GM18526 (cell line): ENCODE data around the gene VEGFC.

Experiments
- POLR2A ChIP-seq: IDR thresholded peaks from 3 replicates; pipeline ENCODE4 v1.6.1; 2011; ENCODE audit not compliant: insufficient read length; ENCODE audit errors: extremely low read depth

VEGFC gene

GRCh38 chr4:176788248-176788647, 4.5 kb downstream of the VEGFC start:
- no peak for TF ChIP-seq POLR2A

DNA sequence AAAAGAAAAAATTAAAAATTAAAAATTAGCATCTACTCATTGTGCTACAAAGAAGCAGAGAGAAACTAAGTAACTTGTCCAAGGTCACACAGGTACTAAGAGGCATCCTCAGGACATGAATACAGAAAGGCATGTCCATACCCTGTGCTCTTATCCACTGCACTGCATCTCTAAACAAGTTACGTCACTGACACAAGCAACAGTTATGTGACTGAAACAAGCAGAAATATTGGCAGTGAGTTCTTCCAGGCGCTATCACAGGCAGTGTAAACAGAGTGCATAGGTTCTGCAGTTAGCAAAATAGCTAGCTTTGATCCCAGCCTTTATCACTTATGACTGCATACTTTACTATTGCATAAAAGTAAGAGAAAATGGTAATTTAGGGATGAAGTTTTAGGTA, 7.9 kb downstream of the VEGFC start:
- no peak for TF ChIP-seq POLR2A

- no peak for TF ChIP-seq POLR2A
Measured at GRCh38 chr4:176782794-176783193, 9.9 kb downstream of the VEGFC start.

- no peak for TF ChIP-seq POLR2A
Measured at GRCh38 chr4:176782191-176782590, 10.5 kb downstream of the VEGFC start.

DNA sequence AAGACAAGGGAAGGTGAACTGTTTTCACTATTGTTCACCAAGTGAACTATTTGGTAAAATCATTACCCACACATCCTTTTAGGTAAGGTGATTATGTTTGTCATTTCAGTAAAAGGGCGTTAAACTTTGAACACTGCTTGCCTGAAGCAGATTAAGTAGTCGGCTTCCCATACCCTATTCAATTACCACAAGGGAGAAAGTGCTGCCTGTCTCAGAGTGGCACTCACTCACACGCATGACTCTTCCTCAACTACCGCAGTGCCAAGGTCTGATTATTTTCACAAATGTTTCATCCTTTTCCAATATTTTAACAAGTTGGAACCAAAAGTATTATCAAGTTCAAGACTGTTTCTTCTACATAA, 11.0 kb downstream of the VEGFC start:
- no peak for TF ChIP-seq POLR2A

DNA sequence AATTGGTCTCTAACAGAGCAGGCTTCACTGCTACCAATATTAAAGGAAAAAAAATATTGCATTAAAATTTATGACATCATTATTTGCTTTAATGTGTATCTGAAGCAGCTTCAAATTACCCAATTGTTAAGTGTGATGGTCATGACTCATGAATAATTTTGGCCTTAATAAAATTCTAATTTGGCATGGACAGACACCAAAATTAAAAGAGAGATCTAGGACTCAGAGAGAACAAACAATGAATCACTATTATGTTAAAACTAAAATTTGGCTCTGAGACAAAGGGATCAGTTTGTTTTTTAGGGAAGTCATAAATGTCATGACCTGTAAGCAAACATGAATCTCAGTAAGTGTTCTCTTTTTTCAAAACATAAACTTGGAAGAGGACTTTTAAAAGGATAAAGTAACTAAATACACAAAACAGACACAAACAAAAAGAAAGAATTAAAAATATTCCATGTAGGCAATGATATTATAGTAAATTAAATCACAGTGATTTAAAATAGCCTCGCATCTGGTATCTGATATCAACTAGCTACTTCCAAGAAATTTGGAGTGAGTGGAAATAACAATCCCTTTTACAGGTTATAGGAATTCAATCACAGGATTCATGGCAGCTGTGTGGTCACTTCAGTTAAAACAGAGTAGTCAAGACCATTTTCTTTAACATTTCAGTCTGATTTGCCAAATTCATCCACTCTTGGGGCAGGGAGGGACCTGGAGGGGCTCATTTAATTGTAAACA, 11.6 kb downstream of the VEGFC start:
- TF ChIP-seq POLR2A, result no peak

DNA sequence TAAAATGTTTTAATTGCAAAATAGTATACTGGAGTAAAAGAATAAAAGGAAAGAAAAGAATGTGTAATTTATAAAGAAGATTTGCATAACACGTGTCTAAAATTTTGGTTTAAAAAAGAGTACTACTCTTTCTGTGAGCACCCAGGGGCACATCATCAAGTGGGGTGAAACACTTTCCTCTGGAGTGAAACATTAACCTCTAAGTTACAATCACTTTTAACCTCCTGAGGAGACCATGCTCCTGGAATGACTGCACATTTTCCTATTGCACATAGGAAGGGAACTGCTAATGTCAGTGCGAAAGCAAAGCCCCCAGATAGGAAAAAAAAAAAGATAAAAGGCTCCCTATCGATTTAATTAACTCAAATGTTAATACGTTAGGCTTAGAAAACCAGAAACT, 13.3 kb downstream of the VEGFC start:
- no peak for TF ChIP-seq POLR2A

DNA sequence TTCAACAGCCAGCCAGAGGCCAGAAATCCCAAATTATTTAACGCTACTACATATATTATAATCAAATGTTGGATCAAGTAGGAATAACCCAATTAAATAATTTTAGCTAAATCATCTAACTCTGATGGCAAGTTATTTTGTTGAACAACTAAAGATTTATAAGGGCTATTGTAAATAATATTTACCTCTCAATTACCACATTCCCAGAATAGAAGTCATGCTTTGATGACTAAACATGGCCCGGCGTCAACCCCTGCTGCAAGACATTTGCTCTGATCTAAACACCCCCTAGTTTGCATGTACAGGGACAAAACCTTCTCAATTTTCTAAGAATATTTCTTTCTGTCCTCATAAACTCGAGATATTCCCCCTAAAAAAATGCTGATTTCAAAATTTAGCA, 14.2 kb downstream of the VEGFC start:
- TF ChIP-seq POLR2A, result no peak

DNA sequence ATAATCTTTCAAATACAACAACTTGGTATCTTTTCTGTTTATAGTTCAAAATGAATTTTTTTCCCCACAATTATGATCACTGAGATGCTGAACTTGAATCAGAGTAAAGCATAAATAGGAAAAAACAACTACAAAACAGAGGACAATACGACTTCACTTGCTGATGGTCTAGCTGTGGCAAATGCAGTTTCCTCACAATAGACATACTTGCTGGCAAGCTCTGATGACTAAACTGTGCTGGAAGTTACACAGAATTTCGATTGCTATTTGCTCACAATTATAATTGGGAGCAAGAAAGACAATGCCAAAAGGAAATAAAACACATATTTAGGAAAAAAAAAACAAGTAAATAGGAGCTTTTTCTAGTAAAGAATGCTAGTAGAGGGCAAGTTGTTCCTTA, 14.7 kb downstream of the VEGFC start:
- TF ChIP-seq POLR2A, result no peak

DNA sequence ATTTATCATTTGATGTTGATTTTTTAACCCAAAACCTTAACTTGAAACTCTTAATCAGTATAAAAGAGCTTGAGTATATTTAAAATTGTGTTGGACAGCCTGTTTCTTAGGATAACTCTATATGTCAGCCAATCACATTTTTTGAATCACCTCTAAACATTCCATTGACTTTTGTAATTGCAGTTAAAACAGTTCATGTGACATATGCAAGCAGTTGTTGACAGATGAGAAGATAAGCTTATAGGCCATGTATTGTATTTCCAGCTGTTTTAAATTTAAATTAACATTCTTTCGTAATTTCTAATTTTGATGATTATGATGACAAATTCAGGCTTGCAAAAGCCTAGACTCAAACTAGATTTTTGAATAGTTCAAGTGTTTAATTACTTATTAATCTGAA, 17.4 kb downstream of the VEGFC start:
- no peak for TF ChIP-seq POLR2A

- no peak for TF ChIP-seq POLR2A
Measured at GRCh38 chr4:176774852-176775251, 17.9 kb downstream of the VEGFC start.

DNA sequence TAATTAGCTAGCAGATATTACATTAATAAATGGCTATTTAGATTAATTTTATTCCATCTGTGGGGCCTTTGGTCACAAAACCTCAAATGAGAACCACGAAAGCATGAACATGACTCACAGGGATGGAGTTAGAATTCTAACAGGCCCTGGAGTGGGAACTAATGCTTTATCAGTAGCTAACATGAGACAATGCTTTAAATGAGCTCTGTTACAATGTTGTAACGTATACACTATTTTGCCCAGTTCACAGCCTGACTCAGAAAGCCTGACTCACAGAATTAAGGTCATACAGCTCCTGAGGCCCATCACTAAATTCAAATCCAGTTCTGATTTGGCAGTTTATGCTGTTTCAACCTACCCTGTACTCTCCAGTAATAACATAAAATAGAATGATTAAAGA, 23.2 kb downstream of the VEGFC start:
- TF ChIP-seq POLR2A, result no peak

DNA sequence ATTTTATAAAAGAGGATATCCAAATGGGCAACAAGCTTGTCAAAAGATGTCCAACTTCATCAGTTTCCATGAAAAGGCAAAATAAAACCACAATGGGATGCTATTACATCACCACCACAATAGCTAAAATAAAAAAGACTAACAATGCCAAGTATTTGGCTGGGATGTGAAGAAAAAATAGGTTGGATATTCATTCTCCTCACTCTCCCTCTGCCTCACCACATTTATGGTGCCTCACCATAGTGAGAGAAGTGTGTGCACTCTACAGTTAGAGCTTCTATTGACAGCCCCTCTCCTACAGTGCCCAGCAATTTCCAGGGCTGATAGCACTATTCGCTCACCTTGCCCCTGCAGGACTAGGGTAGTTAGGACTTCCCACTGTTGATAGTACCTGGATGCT, 25.5 kb downstream of the VEGFC start:
- no peak for TF ChIP-seq POLR2A

DNA sequence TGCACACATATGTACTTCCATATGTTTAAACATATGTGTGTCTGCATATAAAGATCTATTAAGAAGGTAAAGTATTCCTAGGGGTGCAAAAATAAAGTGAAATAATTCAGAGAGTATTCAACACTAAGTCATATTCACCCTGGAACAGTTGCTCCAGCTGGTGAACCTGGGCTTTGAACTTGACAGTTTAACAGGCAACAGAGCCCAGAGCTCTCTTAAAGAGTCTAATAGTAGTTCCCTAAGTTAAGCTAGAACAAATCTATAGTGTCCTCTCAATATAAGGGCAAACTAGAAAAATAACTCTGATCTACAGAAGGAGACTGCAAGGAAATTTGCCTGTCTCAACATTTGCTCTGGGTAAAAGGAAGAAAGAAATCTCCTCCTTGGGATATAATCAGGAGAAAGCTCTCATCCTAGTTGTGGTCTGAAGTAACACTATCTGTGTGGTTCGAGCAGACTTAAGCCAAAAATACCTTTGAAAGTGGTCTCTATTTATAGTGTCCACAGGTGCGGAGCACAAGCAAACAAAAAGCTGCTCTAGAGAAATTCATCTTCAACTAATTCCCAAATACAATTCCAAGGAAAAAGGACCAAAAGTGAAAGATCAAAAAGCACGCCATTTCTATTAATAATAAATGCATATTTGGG, 29.9 kb downstream of the VEGFC start:
- TF ChIP-seq POLR2A, result no peak

DNA sequence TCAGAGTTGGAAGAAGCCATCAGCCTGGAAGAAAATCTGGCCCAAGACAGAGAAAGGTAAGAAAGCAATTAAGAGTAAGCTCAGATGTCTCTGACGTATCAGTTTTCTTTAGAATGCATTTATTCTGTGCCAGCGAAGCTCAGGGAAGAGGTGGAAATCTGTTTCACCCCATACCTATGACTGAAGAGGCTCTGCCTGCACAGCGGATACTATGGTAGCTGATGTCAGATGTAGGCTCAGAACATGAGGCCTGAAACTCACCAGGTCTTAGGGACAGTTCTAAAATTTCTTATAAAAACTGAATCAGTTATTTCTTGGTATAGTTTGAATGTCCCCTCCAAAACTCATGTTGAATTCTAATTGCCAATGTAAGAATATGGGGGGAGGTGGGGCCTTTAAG, 30.9 kb downstream of the VEGFC start:
- TF ChIP-seq POLR2A, result no peak

DNA sequence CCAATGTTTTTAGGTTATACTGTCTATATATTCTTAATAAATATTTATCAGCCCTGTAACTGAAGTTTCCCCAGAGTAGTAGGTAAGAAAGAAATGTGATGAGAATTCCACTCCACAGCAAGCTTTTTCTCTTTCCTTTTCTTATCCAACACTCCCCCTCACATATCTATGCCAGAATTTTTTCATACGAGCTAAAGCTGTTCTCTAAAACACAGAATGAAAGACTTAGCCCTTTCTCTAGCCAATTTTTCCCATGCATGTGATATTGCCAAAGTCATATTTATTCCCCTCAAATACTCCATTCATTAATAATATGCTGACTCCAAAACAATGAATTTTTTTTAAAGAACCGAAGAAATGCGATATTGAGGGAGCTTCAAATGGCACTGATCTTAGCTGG, 32.3 kb downstream of the VEGFC start:
- no peak for TF ChIP-seq POLR2A

- no peak for TF ChIP-seq POLR2A
Measured at GRCh38 chr4:176758731-176759130, 34.0 kb downstream of the VEGFC start.
